Measurements from ENCODE around the gene OPALIN.

Gene OPALIN

DNA sequence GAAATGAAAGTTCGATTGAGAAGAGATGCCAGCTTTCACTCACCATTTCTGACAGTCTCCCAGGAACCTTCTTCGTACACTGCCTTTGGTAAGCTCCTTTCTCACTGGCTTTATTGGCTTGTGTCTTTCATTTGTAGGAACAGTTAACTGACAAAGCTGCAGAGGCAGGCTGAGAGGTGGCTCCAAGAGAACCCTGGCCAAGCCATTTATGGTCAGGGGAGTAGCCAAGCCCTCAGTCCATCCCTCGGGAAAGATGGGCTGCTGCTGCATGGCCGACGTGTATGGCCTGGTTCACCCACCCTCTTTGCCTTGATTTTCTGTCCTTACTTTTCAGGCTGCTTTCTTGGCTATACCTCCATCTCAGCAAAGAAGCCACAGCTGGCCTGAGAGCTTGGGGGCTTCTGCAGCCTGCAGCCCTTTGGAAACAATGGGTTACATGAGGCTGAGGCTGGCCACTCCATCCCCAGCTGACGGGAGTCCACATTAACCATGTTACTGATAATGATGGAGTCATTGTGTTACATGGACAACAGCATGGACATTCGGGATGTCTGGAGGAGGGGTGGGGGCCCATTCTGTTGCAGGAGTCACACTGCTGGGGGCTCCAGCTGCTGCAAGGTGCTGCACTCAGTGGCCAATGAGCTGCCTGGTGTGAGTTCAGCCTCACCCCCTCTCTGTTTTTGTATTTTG is at the start of gene OPALIN:
TSS of gene OPALIN (minus strand) at position 152 of the 690 bp plus-strand sequence. CDS start at position 46, 106 bp downstream.
- no peak for DNase-seq

- no peak for DNase-seq
These were observed 49.4 kb upstream of the OPALIN start for GRCh38 chr10:96408201-96408600.

DNA sequence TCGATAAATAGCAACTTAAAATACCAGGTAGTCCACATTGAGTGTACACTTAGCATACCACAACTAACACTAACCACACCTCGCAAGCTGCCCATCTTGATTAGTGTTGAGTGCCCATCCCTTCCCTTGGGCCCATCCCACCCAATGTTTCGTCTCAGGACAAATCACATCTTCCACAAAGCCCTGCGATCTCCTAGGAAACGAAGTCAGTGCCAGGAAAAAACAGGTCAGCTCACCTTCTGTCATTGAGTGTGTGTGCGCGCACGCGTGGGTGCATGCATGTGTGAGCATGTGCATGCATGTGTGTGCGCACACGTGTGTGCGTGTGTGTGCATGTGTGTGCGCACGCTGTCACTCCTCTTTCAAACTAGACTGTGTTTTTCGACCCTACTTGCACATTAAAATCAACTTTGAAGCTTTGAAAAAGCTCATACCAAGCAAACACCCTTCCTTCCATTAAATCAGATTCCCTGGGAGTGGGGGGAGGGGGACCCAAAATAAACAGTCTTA is 48.8 kb upstream of the OPALIN start:
- DNase-seq, result no peak

- no peak for DNase-seq
These were observed 47.3 kb upstream of the OPALIN start for GRCh38 chr10:96406091-96406490.

GRCh38 chr10:96402417-96403305 is 43.9 kb upstream of the OPALIN start:
- no peak for DNase-seq

GRCh38 chr10:96401036-96401435 is 42.2 kb upstream of the OPALIN start:
- no peak for DNase-seq

DNA sequence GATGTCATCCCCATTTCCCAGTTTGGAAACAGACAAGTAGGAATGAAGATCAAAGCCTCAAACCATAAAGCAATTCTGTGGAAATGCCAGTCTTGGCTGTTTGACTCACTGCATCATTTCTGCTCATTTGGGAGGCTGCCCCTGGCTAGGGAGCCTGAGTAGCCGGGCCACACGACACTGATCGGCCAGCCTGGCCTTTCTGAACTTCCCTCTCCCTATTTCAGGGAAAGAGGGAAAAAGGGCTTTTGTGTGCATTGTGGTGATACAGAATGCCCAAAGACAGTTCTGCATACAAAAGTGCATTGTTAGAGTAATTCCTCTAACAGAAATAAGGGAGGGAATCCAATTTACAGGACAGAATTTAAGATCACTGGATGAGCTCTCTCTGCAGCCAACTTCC is 41.7 kb upstream of the OPALIN start:
- no peak for DNase-seq

GRCh38 chr10:96397902-96398301 is 39.1 kb upstream of the OPALIN start:
- DNase-seq, result no peak

- peak; percentile 61 for DNase-seq
These were observed 37.4 kb upstream of the OPALIN start for GRCh38 chr10:96395931-96396877.

GRCh38 chr10:96390460-96390864 is 31.7 kb upstream of the OPALIN start:
- DNase-seq, result peak; percentile 57

DNA sequence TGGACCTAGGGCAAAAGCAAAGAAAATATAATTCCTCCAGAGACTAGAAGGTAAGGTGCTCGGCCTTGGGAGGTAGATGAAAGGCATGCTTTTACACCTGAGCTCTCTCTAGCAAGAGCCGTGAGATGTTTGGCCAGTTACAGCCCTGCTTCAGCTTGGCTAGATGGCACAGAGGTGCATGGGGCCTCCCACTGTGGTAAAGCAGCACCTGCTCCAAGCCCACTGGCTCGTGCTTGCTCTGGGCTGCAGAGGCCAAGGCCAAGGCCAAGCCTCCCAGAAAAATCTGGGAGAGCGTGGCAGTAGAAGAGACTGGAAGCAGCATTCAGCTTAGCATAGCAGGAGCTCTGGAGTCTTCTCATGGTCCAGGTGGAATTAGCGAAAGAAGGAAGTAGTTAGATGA is 31.0 kb upstream of the OPALIN start:
- no peak for DNase-seq

GRCh38 chr10:96387601-96388000 is 28.8 kb upstream of the OPALIN start:
- DNase-seq, result no peak

GRCh38 chr10:96387161-96387560 is 28.4 kb upstream of the OPALIN start:
- no peak for DNase-seq

GRCh38 chr10:96384506-96384905 is 25.7 kb upstream of the OPALIN start:
- no peak for DNase-seq

- no peak for DNase-seq
These were observed 22.0 kb upstream of the OPALIN start for GRCh38 chr10:96380821-96381220.

DNA sequence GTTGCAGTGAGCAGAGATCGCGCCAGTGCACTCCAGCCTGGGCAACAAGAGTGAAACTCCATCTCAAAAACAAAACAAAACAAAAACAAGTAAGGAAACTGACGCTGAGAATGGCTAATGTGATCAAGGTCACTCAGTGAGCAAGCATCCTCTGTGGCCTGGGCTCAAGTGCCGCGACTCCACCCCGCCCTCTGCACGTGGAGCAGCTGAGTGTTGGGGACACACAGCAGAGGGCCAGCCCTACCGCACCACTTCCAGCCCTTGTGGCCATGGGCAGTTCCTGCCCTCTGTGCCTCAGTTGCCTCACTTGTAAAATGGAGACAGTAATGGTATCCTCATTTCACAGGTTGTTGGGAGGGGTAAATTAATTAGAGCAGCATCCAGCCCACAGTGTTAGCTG is 21.0 kb upstream of the OPALIN start:
- DNase-seq, result no peak

- DNase-seq, result no peak
These were observed 19.9 kb upstream of the OPALIN start for GRCh38 chr10:96378741-96379140.

GRCh38 chr10:96377816-96378294 is 19.1 kb upstream of the OPALIN start:
- no peak for DNase-seq

DNA sequence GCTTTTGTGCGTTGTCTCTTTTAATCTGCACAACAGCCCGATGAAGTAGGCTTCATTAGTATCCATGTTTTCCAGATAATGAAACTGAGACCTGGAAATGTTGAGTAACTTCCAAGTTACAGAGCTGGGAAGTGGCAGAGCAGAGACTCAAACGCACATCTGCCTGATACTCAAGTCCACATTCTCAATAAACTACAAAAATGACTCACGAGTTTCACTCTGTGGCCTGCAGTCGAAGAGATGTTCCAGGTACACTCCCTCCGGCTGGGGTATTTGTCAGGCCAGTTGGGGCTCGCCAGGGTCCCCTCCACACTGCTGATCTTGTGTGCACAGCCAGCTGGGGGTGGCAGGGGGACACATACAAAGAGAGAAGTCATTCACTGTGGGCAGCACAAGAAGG is 17.7 kb upstream of the OPALIN start:
- no peak for DNase-seq

DNA sequence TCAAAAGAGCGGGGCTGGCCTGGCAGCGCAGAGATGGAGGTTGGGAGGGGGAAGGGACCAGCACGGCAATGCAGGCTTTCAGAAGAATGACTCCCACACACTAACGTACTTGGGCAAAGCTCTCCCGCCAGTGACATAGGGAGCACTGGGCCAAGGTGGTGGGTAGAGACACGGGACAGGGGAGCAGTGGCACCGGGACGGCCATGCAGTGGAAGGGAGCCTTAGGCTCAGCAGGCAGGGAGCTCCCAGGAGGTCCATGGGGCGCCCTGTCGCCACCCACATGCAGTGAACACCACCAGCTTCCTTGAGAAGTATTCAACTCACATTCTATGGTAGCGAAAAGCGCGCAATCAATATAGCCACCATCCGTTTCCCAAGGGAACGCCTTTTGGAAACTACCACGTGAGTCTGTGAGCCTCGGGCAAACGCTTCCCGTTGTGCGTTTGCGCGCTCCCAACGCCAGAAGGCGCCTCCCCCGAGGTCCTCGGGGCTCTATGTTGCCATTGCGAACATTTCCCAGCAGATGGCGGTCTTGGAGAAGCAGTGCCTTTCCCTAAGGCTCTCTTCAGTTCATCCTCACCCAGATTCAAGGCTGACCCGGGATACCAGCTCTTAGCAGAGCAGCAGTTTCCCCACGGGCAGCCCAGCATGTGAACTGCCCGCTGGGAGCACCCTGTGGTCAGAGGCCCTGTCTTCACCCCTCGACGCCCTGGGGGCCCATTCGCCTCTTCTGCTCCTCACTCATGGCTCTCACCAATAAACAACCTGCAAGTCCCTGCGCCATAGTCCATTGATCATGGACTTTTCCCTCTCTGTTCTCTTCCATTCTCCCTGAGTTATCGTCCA is 16.4 kb upstream of the OPALIN start:
- DNase-seq, result peak; percentile 86

- no peak for DNase-seq
These were observed 15.8 kb upstream of the OPALIN start for GRCh38 chr10:96374639-96374984.

DNA sequence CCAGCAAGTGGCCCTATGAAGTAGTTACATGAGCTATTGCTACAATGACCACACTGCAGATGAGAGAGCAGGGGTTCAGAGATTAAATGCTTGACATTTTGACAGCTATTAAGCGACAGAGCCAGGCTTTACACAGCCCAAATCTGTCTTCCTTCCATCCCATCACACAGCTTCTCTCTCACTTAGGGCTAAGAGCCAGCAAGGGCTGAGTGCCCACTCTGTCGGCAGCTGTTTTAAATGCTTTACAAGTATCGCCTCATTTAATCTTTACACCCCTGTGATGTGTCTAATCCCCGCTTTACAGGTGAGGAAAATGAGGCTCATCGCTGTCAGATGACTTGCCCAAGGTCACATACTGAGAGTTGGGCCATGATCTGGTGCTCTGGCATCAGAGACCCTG is 15.2 kb upstream of the OPALIN start:
- no peak for DNase-seq
